Endothelial cell of hepatic sinusoid (primary cell): Measurements from ENCODE around the gene WDR77.

Source experiments
- in situ Hi-C: cut with HindIII; loops from 2 replicates; pipeline ENCODE4 v1.10.0; 2017; ENCODE audit warnings: low sequenced_read_pairs

Gene WDR77

DNA sequence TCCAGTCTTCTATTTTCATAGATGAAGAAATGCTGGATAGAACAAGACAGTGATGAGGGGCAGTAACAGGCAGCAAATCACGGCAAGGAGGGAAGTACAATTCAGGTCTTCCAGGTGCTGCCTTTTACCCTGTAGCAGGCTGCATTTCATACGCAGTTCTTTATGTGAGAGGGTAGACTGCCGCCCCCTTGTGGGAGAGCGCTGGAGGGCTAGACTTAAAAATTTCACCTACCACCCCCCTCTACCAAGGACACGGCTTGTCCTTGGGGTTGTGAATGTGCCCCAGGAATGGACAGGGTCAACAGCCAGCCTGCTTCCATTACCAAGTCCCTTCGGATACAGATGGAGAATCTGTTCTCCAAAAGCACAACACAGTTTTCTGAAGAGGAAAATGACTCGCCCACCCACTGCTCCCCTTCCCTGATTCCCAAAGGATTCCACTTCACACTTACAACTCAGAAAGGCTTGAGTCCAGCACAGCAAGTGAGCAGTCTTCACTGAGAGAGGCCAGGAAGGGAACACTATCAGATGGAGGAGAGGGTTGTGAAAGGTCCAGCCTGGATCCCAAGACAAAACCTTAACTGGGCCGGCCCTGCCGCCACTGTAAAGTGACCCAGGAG lies 7.4 kb downstream of the WDR77 start:
- in situ Hi-C loops, result no loop called here

DNA sequence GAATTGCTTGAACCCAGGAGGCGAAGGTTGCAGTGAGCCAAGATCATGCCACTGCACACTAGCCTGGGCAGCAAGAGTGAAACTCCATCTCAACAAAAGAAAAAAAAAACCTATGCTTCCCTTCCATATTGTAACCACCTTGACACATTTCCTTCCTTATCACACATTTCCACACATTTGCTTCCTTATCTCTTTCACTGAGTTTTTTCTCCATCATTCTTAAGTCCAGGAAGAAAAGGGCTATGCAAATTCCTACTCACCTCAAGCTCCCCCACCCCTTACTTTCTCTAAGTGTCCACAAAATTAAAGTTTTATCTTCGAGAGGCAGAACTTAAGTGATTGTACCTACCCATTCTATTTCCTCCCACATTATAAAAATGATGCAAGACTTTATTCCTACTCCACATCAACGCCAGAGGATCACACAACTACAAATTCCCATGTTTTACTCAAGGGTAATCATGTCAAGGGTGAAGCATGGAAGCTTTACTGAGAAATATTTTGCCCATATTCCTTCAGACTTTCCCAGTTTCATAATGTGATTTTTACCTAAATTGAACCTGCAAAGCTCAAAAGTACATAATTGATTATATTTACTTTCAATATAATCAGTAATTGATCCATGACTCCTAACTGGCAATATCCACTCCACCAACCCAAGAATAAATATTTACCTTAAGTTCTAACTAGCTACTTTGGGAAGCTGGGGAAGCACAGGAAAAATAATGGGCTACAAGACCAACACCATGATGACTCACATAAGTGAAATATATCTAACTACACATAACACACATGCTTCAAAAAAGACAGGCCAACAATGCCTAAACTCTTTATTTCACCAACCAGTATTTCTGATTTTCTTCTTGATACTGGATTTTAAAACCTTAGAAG lies 9.3 kb downstream of the WDR77 start:
- in situ Hi-C loops, result no loop called here

DNA sequence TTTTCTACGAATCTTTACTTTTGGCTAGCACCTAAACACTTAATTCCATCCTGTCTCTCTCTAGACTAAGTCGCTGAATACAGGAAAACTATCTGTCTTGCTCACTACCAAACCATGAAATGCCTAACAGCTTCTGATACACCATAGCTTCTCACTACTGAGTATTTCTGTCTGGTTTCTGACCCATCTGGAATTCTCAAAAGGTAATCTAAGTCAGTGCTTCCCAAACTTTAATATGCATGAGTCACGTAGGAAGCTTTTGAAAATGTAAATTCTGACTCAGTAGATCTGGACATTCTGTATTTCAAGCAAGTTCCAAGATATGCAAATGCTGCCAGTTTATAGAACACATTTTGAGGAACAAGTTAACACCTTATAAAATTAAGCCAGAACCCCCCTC lies 12.3 kb downstream of the WDR77 start:
- in situ Hi-C loops, result no loop called here

DNA sequence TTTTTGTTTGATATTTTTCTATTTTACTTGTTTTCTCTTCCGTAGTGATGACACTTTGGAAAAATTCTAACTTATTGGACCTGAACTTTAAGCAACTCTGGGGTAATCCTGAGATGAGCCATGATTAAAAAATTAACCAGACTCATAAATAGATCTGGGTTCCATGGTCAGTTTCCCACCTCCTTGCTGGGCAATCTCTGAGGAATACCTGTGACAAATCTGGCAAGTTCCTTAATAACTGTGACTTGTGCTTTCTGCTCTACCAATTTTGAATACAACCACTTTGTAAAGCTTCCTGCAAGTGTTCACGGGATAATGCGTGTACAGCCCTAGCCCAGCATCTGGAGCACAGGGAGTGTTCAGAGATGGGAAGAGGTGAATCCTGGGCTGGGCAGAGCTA lies 24.8 kb downstream of the WDR77 start:
- in situ Hi-C loops, result no loop called here

DNA sequence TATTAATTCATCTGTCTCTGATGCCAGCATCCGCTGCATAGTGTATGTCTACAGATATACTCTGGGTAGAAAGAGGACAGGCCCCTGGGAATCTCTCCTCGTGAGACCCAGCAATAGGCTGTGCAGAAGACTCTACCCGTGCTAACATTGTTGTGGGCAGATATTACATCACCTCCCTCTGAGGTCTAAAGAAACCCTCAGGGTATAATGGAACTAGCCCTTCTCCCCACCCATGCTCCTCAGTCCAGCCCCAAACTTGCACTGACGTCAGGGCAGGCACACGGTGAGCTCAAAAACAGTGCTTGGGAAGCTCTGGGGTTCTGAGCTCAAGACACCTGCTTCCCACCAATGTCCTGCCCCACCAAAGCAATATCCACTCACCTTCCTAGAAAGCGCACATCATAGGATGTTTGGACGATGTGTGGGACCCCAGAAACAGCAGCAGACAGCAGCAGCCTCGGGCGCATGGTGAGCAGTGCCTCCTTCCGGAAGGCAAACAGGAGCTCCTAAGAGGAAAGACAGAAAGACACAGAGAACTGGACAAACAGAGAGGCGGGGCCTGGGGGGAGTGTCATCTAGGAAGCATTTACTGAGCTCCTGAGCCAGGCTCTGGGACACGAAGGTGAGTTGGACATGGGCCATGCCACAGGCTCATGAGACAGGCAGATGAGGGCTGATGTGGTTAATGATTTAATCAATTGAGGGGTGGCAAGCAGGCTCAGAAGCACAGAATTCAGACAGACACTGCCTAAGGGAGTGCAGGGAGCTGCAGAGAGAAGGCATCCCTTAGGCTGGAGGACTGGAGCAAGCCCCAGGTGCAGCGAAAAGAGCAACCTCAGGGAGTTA lies 26.3 kb downstream of the WDR77 start:
- in situ Hi-C loops, result no loop called here

DNA sequence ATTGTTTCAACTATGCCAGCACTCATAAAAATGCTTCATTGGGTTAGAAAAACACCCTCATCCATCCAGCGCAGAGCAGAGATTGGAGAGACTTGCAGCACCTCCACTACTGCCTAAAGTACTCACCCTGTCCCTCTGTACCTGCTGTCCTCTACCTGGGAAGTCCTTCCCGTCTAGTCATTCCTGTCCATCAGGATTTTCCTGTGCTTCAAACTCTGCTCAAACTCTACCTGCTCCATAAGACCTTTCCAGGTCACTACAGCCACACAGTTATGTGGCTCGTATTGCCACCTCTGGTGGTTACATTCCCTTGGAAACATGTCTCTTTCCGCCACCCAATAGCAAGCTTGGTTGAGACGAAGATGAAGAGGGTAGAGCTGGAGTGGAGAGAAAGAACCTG lies 28.7 kb downstream of the WDR77 start:
- in situ Hi-C loops, result no loop called here

DNA sequence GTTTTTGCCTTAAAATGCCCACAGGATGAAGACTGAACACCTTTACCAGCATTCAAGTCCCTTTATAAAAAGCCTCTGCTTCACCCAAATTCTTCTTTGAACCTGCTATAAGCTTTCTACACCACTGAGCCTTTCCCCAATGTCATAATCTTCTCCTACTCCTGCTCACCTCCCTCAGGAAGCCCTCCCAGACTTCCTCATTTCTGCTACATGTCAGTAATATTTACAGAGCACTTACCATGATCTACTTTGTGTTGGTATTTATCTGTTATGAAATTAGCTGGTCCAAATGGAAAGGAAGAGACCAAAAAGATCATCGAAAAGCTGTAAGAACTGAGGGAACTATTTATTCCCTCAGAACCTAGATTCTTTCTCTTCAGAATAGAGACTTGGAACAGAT lies 30.0 kb downstream of the WDR77 start:
- in situ Hi-C loops, result no loop called here

DNA sequence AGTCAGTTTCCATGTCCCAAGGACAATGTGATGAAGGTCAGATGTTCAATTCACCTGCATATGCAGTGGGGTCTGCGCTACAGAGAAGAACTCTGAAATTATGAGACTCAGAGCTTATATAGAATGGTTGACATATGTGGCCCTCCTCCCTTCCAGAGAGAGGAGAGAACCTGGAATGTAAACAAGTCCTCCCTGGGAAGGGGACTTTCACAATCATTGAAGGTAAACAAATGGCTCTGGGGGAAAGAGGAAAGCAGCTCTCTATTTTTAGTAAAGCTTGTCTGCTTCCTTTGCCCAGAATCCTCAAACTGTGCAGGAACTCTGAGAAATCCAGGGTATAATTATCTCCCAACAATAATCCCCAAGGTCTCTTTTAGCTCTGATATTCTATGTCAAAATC lies 31.3 kb downstream of the WDR77 start:
- in situ Hi-C loops, result no loop called here

DNA sequence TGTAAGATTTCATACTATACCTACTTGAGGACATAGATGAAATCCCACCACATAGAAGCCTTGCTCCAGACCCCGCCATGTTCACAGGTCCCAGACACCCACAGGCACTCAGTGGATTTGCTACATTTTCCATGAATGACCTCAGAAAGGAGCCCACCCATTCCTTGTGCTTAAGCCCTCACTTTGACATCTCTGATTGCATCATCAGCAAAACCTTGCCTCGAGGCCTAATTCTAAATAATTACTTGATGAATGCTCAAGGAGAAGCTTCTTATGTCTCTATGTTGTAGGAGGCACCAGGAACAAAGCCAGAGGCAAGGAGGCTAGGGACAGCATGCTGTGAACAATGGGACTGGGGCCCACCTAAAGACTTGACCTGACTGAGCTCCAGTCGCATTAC lies 33.6 kb downstream of the WDR77 start:
- in situ Hi-C loops, result no loop called here

DNA sequence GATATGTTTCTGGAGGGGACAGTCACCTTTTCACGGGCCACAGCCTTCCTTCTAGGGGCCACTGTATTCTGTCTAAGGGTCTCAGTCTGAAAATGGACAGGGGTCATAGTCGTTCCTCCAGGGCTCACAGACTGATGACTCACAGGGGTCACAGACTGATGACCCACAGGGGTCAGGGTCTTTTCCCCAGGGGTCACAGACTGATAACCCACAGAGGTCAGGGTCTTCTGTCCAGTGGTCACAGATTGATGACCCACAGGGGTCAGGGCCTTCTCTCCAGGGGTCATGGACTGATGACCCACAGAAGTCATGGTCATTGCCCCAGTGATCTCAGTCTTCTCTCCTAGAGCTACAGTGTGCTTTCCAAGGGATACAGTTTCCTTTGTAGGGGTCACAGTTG lies 34.3 kb downstream of the WDR77 start:
- in situ Hi-C loops, result no loop called here

DNA sequence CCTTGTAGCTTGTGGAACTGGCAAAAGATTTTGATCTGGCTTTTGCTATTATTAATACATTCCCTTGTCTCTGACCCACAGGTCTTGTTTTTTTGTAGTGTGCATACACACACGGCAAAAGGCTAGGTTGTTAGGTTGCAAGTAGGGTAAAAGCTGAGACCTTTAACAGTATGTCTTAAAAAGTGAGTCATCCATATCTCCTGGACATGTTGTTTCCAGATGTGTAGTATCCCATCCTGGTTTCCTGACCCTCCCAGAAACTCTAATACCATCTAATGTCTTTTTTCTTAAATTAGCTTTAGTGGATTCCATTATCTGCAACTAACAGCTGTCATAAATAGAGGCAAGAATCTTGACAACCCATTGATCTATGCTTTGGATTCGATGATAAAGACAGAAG lies 36.2 kb downstream of the WDR77 start:
- in situ Hi-C loops, result no loop called here

DNA sequence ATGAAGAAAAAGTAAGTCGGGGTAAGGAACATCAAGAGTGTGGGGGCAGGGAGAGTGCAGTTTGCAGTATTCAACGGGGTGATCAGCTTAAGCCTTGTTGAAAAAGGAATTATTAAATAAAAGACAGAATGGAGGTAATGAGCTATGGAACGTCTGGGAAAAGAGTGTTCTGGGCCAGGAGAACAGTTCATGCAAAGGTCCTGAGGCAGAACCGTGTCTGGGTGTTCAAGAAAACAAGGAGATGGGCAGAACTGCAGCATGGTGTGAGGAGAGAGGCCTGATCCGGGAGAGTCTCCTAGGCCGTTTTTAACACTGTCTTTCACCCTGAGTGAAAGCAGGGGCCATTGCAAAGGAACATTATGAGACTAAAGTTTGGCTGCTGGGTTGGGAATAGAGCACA lies 41.8 kb downstream of the WDR77 start:
- in situ Hi-C loops, result no loop called here

DNA sequence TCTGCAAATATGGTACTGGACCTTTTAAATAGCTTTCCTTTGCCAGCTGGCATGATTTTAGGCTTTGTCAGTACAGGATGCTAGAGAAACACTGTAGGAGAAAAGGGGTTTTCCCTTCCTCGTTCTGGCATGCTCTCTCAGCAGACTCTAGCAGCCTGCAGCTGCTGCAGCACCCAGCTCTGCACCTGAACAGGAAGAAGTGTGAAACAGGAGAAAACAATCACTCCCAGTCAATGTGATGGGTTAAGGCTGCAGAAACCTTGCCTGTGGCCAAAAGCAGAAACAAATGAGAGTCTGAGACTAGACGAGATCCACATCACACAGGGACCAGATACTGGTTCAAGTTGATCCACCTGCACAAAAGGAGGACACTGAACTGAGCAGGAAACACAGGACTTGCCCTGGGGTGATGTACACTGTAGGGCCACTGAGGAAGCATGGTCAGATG lies 42.7 kb downstream of the WDR77 start:
- in situ Hi-C loops, result no loop called here

DNA sequence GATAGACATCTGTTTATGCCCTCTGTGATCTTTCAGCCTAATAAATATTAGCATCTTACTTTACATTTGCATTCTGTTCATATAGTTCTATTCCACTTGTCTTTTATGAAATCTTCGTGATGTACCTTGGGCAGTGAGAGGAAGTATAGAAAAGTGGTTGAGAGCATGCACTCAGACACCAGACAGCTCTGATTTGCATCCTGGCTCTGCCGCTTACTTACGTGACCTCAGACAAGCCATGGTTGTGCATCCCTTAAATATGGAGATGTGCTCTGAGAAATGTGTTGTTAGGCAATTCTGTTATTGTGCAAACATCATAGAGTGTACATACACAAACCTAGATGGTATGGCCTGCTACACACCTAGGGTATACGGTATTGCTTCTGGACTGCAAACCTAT lies 44.5 kb downstream of the WDR77 start:
- in situ Hi-C loops, result loop anchor here (5.0 kb wide), 1 partner anchor 187 kb away; no protein-coding TSS in a partner anchor

DNA sequence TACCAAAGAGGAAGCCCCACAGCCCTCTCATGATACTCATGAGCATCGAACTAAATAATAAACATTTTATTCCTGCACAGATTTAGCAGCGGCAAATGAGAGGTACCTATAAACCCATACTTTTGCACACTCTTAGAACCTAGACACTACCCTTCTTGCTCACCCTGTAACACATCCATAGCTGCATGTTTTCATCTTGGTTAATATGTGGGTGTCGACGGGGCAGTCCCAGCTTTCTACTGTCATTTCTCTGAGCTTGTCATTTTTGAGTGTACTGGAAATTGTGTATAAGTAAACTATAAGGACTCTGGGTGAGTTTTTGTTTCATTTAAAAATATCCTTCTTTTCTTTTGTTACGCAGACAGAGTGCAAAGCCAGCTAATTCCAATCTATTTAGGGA lies 47.0 kb downstream of the WDR77 start:
- in situ Hi-C loops, result loop anchor here (5.0 kb wide), 1 partner anchor 185 kb away; no protein-coding TSS in a partner anchor

DNA sequence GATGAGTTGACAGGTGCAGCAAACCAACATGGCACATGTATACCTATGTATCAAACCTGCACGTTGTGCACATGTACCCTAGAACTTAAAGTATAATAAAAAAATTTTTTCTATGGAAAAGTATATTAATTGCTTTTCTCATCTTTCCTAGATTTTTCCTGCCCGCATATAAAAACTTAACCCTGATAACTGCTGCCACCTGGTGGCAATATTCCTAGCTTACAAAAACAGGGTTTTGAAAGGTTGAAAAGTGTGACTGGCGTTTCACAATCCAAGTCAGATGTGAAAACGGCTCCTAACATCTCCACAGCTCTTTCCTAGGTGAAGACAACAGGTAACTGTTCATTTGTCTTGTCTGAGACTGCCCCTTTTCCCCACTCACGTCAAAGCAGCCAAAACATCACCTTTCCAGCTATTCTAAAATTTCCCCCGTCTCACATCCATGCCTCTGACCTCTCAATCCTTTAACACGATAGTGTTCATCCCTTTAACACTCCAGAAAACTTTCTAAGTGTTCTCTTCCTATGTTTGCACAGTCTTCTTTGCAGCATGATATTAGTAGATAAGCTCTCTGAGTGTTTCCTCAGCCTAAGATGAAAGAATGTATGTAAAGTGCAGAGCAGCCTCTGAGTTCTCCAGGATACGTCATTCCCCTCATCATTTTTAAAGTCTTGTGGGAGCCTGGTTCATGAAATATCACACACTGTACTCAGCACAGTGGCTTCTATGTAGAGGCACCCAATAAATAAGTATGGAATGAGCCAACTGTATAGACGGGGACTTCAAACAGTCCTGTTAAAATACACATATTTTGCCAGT lies 49.1 kb downstream of the WDR77 start:
- in situ Hi-C loops, result loop anchor here (5.0 kb wide), 1 partner anchor 183 kb away; no protein-coding TSS in a partner anchor

DNA sequence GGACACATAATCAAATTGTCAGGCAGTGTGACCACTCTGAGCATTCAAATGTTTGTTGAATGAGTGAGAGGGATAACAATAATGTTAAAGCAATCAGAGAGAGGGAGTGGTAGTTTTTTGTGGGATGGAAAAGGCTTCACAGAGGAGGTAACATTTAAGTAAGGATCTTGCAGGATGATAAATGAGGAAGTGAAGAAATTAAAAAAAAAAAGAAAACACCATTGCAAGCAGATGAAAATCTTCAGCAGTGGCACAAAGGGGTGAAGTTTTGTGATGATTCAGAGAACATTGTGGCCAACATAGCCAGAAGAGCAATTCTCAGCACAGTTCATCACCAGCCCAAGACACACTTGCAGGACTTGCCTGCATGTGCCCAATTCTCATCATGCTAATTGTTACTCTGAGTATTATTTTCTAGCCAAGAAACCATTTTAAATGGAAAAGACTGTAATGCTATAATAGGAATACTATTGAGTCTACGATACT lies 56.6 kb downstream of the WDR77 start:
- in situ Hi-C loops, result no loop called here

DNA sequence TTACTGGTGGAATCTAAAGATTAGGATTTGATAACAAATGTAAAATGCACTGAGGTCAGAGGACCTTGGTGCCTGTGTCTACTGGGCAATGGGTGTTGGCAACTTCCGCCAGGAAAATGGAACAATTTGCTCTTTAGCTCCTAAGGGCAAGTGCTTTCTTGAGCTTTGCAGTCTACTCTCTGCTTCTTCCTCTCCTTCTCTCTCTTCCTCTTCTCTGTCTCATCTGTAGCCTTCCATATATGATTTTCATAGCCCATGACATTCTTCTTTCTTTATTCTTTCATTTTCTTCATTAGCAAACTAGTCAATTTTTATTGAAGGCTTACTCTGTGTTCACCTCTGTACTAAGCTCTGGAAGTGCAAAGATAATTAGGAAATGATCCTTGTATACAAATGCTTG lies 57.0 kb downstream of the WDR77 start:
- in situ Hi-C loops, result no loop called here
